Upper lobe of left lung (tissue), 4 donors: ENCODE data around the gene PAQR5.

Experiments
- EP300 ChIP-seq, 4 donors: sonication (generic); formaldehyde crosslinking; IDR thresholded peaks; one replicate each; pipeline ENCODE4 v1.5.1; 2017; ENCODE audit warnings: antibody characterized with exemption in 4 of 4, control low read depth in 2 of 4
- POLR2A ChIP-seq, 4 donors: fragments of 450-650 bp; IDR thresholded peaks; one replicate each; pipeline ENCODE4 v1.5.1; 2016 to 2017; ENCODE audit warnings: antibody characterized with exemption in 4 of 4, mild to moderate bottlenecking in 2 of 4
- POLR2AphosphoS5 ChIP-seq, 2 donors: sonication (generic); formaldehyde crosslinking; IDR thresholded peaks; one replicate each; pipeline ENCODE4 v1.5.1; 2017; ENCODE audit warnings: antibody characterized with exemption in 2 of 2
- TF ChIP-seq, protein P1 (sequence below), 6 experiments: fragments of 450-650 bp in 4 of 6; fragments of 200-600 bp in 2 of 6; sonication (generic) in 2 of 6; IDR thresholded peaks; one replicate each; pipeline ENCODE4 v1.5.1; 2016 to 2019; ENCODE audit warnings: antibody characterized with exemption in 6 of 6

DNA sequence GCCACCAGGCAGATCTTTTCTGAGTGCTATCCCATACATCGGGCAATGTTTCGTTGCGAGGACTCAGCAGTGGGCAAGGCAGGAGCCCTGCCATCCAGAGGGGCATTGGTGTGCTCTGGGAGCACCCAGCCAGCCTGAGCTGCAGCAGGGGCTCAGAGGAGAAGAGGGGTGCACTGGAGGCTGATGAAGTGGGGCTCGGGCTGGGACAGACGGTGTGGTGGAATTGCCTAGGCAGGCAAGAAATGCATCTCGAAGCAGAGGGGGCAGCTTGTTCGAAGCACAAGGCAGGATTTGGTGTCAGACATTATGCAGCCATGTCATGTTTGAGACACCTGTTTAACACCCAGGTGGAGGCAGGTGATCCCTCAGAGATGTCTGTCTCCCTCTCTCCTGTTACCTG, 19.3 kb downstream of the PAQR5 start:
- TF ChIP-seq POLR2A (IDR thresholded peaks at IDR 0.05) (no peak), EP300 (IDR thresholded peaks at IDR 0.05) (no peak), POLR2AphosphoS5 (IDR thresholded peaks at IDR 0.05) (no peak)
- TF ChIP-seq, protein P1, sequence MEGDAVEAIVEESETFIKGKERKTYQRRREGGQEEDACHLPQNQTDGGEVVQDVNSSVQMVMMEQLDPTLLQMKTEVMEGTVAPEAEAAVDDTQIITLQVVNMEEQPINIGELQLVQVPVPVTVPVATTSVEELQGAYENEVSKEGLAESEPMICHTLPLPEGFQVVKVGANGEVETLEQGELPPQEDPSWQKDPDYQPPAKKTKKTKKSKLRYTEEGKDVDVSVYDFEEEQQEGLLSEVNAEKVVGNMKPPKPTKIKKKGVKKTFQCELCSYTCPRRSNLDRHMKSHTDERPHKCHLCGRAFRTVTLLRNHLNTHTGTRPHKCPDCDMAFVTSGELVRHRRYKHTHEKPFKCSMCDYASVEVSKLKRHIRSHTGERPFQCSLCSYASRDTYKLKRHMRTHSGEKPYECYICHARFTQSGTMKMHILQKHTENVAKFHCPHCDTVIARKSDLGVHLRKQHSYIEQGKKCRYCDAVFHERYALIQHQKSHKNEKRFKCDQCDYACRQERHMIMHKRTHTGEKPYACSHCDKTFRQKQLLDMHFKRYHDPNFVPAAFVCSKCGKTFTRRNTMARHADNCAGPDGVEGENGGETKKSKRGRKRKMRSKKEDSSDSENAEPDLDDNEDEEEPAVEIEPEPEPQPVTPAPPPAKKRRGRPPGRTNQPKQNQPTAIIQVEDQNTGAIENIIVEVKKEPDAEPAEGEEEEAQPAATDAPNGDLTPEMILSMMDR (IDR thresholded peaks at IDR 0.05) = no peak
